UCSD-AML1 (cell line): ENCODE data around the gene TEX264.

Source experiments
- DNase-seq: peaks from one replicate; lab custom pipeline; 2025; ENCODE audit not compliant: unreplicated experiment; lab: John Stamatoyannopoulos, UW

TEX264 gene

GRCh38 chr3:51691949-51692348, 20.9 kb downstream of the TEX264 start:
- no peak for DNase-seq

- no peak for DNase-seq
Measured at GRCh38 chr3:51692980-51693395, 21.9 kb downstream of the TEX264 start.

- no peak for DNase-seq
Measured at GRCh38 chr3:51696954-51697353, 25.9 kb downstream of the TEX264 start.

- no peak for DNase-seq
Measured at GRCh38 chr3:51698209-51698608, 27.2 kb downstream of the TEX264 start.

- DNase-seq, result no peak
Measured at GRCh38 chr3:51700403-51700802, 29.4 kb downstream of the TEX264 start.

GRCh38 chr3:51702156-51702555, 31.1 kb downstream of the TEX264 start:
- no peak for DNase-seq

- no peak for DNase-seq
Measured at GRCh38 chr3:51703068-51703760, 32.2 kb downstream of the TEX264 start.

GRCh38 chr3:51703761-51704510, 32.9 kb downstream of the TEX264 start:
- DNase-seq, result no peak

- no peak for DNase-seq
Measured at GRCh38 chr3:51704511-51704950, 33.5 kb downstream of the TEX264 start.

- no peak for DNase-seq
Measured at GRCh38 chr3:51705276-51706020, 34.4 kb downstream of the TEX264 start.

- DNase-seq, result no peak
Measured at GRCh38 chr3:51706021-51706485, 35.0 kb downstream of the TEX264 start.

- DNase-seq, result no peak
Measured at GRCh38 chr3:51706788-51707731, 36.0 kb downstream of the TEX264 start, which contains the start of gene GRM2. TSS of gene GRM2 (plus strand) at chr3:51707068. CDS start at chr3:51708984, 1,916 bp downstream.

- no peak for DNase-seq
Measured at GRCh38 chr3:51708216-51708845, 37.3 kb downstream of the TEX264 start.

- no peak for DNase-seq
Measured at GRCh38 chr3:51709004-51709420, 38.0 kb downstream of the TEX264 start.

- no peak for DNase-seq
Measured at GRCh38 chr3:51709675-51710074, 38.6 kb downstream of the TEX264 start.

GRCh38 chr3:51710631-51711351, 39.7 kb downstream of the TEX264 start:
- DNase-seq, result no peak

GRCh38 chr3:51711352-51712037, 40.4 kb downstream of the TEX264 start:
- DNase-seq, result no peak

GRCh38 chr3:51712038-51712420, 41.0 kb downstream of the TEX264 start:
- no peak for DNase-seq

- no peak for DNase-seq
Measured at GRCh38 chr3:51712511-51712931, 41.5 kb downstream of the TEX264 start.
